C4-2B (cell line): ENCODE measurements around the gene SPRY2.

ENCODE experiments used
- H3K27ac ChIP-seq: fragments of 450-650 bp; 2 replicates; pipeline ENCODE4 v1.5.1; 2017
- ZFX ChIP-seq: fragments of 450-650 bp; IDR thresholded peaks from 2 replicates; pipeline ENCODE4 v1.6.1; 2017
- TF ChIP-seq, protein P1 (sequence below): fragments of 450-650 bp; conservative IDR thresholded peaks from 2 replicates; pipeline ENCODE4 v1.5.1; 2017; ENCODE audit warnings: mild to moderate bottlenecking

SPRY2 gene, protein sequence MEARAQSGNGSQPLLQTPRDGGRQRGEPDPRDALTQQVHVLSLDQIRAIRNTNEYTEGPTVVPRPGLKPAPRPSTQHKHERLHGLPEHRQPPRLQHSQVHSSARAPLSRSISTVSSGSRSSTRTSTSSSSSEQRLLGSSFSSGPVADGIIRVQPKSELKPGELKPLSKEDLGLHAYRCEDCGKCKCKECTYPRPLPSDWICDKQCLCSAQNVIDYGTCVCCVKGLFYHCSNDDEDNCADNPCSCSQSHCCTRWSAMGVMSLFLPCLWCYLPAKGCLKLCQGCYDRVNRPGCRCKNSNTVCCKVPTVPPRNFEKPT

DNA sequence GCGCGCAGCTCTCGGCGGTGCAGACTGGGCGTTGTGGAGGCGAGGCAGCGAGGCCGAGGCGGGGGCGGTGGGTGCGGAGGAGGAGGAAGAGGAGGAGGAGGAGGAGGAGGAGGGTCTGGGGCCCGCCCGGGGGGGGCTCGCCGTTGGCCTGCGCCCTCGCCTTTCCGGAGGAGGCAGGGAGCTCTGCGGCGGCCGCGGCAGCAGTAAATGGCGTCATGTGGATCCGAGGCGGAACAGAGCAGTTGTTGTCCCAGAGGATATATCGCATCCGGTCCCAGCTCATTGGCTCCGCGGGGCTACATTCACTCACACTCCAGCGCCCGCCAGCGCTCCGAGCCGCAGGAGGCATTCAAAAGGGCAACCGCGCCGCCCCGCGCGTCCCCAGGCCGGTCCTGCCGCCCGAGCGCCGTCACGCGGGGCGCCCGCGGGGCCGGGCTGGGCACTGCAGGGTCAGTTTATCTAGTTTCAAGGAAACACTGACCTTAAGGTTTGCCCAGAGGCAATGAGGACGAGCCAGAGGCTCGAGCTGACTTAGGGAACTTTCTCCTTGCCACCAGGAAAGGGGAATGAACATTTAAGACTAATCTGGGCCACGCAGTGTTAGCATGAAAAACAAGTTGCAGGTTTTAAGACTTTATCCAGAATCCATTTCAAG is at the start of gene SPRY2:
TSS of gene SPRY2 (minus strand) at position 26 of the 655 bp plus-strand sequence. CDS start 3,421 bp downstream, outside the sequence.
- peak within 1 kb of the TSS; percentile 38 for H3K27ac ChIP-seq
- TF ChIP-seq ZFX = no peak; the same call in 1 of the 2 replicates
- TF ChIP-seq, protein P1, sequence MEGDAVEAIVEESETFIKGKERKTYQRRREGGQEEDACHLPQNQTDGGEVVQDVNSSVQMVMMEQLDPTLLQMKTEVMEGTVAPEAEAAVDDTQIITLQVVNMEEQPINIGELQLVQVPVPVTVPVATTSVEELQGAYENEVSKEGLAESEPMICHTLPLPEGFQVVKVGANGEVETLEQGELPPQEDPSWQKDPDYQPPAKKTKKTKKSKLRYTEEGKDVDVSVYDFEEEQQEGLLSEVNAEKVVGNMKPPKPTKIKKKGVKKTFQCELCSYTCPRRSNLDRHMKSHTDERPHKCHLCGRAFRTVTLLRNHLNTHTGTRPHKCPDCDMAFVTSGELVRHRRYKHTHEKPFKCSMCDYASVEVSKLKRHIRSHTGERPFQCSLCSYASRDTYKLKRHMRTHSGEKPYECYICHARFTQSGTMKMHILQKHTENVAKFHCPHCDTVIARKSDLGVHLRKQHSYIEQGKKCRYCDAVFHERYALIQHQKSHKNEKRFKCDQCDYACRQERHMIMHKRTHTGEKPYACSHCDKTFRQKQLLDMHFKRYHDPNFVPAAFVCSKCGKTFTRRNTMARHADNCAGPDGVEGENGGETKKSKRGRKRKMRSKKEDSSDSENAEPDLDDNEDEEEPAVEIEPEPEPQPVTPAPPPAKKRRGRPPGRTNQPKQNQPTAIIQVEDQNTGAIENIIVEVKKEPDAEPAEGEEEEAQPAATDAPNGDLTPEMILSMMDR = peak; percentile 16

DNA sequence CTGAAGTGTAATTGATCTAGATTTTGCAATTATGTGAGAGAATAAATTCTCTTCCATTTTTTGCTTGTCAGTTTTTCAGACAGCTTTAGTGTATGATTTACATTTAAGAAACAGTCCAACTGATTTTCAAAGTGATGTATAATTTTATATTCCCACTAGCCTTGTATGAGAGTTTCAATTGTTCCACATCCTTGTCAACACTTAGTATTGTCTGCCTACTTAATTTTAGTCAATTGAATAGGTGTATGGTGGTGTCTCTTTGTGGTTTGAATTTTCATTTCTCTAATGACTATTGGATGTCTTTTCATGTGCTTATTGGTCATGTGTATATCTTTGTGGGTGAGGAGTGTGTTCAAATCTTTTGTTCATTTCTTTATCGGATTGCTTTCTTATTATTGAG is 49.4 kb upstream of the SPRY2 start:
- H3K27ac ChIP-seq = no peak overlapping the region
- TF ChIP-seq, protein P1 = no peak
- TF ChIP-seq ZFX = no peak

DNA sequence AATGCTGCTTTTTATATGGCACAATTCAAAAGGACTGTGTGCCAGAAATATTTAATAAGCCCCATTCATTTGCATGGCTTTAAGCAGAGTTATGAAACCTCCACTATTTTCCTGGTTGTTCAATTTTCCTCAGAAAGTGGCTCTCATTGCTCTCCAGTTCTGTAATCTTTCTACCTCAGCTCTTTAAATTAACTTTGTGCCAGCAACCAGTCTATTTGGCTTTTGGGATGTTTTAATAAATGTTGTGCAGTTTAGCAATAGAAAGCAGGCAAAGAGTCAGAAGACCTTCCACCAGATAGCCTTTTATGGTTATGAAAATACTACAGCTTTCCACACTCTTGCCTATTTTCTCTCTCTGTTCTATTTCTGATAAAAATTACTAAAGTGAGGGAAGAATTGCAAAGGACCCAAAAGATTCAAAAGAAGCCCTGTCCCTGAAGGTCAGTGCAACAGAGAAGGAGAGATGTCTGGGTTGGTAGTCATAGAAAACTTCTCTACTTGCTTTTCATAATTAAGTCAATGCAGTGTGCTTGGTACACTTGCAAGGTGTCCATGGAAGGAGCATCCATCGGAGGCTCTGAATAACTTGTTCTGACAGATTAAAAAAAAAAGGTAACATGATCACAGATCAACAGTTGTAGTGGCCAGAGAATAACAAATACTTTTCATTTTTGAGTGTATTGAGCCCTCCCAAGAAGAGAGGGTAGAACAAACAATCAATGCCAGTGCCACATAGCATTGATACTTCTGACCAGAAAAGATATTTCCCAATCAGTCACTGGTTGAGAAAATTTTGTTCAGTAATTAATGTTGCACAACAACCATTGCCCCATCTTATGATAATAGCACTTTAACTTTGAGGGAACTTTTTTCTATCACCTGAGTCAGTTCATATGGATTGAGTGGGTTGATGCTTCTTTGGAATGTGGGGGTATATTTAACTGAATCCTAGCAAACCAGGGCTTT is 48.4 kb upstream of the SPRY2 start:
- TF ChIP-seq ZFX = no peak
- TF ChIP-seq, protein P1 = no peak
- H3K27ac ChIP-seq = no peak overlapping the region

DNA sequence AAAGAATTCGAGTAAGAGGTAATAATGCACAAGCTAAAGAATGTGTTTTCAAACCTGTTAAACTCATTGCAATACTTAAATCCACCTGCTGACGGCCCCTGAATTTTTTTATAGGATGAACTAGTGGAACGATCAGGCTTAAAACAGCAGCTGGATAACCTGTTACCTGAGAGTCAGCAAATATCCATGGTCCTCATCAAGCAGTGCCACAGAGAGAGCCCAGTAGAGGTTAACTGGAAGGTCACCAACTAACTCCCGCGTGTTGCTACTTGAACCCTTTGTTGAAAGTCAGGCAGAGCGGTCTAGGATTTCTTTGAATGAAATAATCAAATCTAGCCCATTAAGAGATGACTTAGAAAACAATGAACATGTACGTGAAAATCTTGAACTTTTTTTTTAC is 47.6 kb upstream of the SPRY2 start:
- TF ChIP-seq, protein P1 = no peak
- no peak for TF ChIP-seq ZFX
- H3K27ac ChIP-seq = no peak overlapping the region

DNA sequence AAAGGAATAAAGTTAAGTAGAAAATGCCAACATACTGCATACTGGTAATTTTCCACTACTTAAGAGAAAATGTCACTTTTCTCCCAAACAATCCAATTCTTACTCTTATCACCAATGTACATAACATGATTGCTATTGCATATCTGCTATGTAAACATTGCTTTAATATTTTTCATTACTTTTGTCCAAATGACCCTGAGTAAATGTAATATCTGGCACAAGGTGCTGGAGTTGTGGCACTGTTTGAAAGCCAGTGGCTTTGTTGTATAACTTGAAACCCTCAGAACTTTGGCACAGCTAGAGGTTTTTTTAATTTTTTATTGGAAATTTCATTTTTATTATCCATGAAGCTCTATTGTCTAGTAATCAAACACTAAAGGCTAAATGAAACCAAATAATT is 45.7 kb upstream of the SPRY2 start:
- TF ChIP-seq, protein P1 = no peak
- TF ChIP-seq ZFX = no peak
- H3K27ac ChIP-seq = no peak overlapping the region

DNA sequence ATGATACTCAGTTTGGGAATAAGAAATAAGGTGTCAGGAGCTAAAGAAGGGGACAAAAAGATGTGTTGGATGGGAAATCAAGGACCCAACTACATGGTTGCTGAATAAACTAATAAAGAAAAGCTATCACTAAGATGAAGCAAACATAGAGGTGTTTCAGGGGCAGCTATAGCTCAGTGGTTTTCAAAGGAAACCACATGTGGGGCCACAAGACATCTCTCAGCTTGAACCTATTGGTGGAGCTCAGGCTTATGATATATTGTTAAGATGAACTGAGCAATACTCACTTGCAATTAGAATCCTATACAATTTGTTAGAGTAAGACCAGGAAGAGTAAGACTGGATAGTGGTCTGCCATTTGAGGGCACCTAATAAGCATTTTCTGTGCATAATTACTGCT is 45.1 kb upstream of the SPRY2 start:
- no peak overlapping the region for H3K27ac ChIP-seq
- no peak for TF ChIP-seq ZFX
- TF ChIP-seq, protein P1 = no peak

DNA sequence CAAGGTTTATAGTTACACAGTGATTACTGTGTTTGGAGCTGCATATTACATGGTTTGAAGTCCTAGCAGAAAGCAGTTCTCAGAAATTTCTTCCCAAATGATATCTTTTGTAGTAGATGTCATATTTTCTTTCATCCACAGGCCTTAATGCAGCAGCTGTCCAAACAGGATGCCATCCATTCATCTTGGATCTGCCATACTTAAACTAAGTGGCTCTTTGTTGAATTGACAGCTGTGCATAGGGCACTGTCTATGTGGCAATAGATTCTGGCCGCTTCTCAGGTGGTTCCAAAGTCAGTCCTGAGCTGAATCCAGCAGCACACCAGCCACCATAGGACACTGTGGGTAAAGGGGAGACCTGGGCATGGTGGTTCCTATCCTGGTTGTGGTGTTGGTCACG is 41.6 kb upstream of the SPRY2 start:
- no peak overlapping the region for H3K27ac ChIP-seq
- no peak for TF ChIP-seq ZFX
- TF ChIP-seq, protein P1 = no peak
